Muscle layer of duodenum (tissue), 2 donors: ENCODE data around the gene ANTXR1.

Experiments
- H3K27ac ChIP-seq: one replicate; pipeline ENCODE4 v1.7.0; 2013; ENCODE audit warnings: mild to moderate bottlenecking, low read length
- H3K27me3 ChIP-seq: one replicate; pipeline ENCODE4 v1.7.0; 2013; ENCODE audit warnings: low read depth, mild to moderate bottlenecking, control low read depth, low read length
- H3K36me3 ChIP-seq, 2 donors: one replicate each; pipeline ENCODE4 v1.7.0; 2013; ENCODE audit warnings: low read length in 2 of 2, control low read depth in 1 of 2, mild to moderate bottlenecking in 1 of 2; ENCODE audit not compliant: insufficient read depth in 2 of 2, control insufficient read depth in 1 of 2
- H3K4me1 ChIP-seq, 2 donors: one replicate each; pipeline ENCODE4 v1.7.0; 2013; ENCODE audit warnings: low read length in 2 of 2, mild to moderate bottlenecking in 2 of 2, control low read depth in 1 of 2, moderate library complexity in 1 of 2; ENCODE audit not compliant: insufficient read depth in 2 of 2, control insufficient read depth in 1 of 2
- H3K4me3 ChIP-seq, 2 donors: one replicate each; pipeline ENCODE4 v1.7.0; 2013; ENCODE audit warnings: low read length in 2 of 2, low read depth in 1 of 2, mild to moderate bottlenecking in 1 of 2
- H3K9me3 ChIP-seq, 2 donors: one replicate each; pipeline ENCODE4 v1.7.0; 2013; ENCODE audit warnings: low read length in 2 of 2, control low read depth in 1 of 2, mild to moderate bottlenecking in 1 of 2; ENCODE audit not compliant: control insufficient read depth in 1 of 2
- donor health status: healthy.

Gene ANTXR1

DNA sequence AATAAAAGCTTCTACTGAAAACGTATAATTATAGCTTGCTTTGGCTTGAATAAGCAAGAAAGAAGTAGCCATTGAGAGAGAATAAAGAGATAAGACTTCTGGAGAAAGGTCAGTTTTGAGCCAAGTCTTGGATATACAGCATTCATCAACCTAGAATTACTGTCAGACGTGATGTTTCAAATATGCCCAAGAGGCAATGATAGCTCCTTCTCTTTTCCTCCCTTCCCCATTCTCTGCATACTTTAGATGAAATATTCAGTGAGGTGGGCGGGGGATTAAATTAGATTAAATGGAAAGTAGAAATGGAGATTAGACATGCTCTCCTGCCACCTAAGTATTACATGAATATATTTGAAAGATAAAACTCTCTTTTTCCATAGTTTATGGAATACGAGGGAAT is 8.7 kb downstream of the ANTXR1 start:
- Histone ChIP-seq H3K36me3 (no peaks in the 10 kb centered on the region), H3K27ac (no peak overlapping the region), H3K4me1 (peaks cover 12 to 46% of the 10 kb centered on the region in 2 donors), H3K4me3 (no peak overlapping the region), H3K27me3 (no peaks in the 10 kb centered on the region), H3K9me3 (no peaks in the 10 kb centered on the region)

GRCh38 chr2:69022548-69022947 is 9.6 kb downstream of the ANTXR1 start:
- Histone ChIP-seq H3K27me3 (no peaks in the 10 kb centered on the region), H3K4me3 (no peak overlapping the region), H3K9me3 (no peaks in the 10 kb centered on the region), H3K36me3 (no peaks in the 10 kb centered on the region), H3K4me1 (peaks cover 12 to 39% of the 10 kb centered on the region in 2 donors), H3K27ac (no peak overlapping the region)

GRCh38 chr2:69023236-69023635 is 10.3 kb downstream of the ANTXR1 start:
- H3K9me3 ChIP-seq = no peaks in the 10 kb centered on the region
- no peaks in the 10 kb centered on the region for H3K27me3 ChIP-seq
- no peak overlapping the region for H3K27ac ChIP-seq
- H3K36me3 ChIP-seq = no peaks in the 10 kb centered on the region
- H3K4me3 ChIP-seq = no peak overlapping the region
- peaks cover 12 to 32% of the 10 kb centered on the region in 2 donors for H3K4me1 ChIP-seq

DNA sequence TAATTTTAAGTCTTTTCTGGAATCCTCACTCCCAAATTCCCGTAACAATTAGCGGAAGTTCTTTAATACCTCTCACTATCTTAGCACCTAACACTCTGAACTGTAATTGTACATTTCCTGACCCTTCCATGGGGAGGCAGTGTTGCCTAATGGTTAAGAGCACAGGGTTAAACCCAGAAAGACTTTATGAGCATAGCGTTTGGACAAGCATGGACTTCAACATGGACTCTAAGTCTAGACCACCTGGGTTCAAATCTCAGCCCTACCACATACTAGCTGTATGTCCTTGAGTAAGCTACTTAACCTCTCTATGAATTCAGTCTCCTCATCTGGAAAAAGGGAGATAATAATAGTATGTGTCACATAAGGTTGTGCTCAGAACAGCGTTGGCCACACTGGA is 13.0 kb downstream of the ANTXR1 start:
- Histone ChIP-seq H3K4me1 (peaks cover 11 to 19% of the 10 kb centered on the region in 2 donors), H3K4me3 (no peak overlapping the region), H3K27me3 (no peaks in the 10 kb centered on the region), H3K36me3 (no peaks in the 10 kb centered on the region), H3K9me3 (no peaks in the 10 kb centered on the region), H3K27ac (no peak overlapping the region)

DNA sequence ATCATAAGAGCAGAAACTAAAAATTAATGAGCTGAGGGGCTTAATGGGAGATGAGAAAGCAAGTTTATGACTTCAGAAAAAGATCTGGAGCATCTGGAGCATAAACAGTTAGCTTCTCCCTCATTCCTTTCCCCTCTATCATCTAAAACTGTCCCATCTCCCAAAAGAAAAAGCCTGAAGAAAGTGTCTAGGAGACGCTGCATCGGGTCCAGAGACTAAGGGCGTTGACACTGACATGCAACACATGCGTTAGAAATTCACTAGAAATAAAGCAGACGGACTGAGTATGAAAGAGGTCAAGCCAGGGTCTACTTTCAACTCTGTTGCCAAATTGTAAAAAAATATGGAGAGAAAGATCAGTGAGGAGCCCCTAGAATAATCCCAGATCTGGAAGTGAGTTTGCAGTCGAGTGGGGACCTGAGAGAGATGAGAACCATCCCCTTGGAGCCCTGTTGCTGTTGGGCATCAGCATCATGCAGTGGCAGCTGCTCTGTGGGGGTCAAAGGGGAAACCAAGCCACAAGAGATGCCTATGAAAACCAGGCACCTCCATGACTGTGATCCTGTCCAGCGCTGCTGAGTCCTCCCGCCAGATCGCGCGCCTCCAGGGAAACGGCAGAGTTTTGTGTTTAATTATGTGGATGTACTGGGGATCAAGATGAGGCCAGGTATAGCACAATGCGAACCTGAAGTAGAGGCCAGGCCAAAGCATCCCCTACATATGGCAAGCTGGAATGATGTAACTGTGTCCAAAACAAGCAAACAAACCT is 13.9 kb downstream of the ANTXR1 start:
- H3K4me1 ChIP-seq = peaks cover 5 to 21% of the 10 kb centered on the region in 2 donors
- no peaks in the 10 kb centered on the region for H3K9me3 ChIP-seq
- H3K27me3 ChIP-seq = no peaks in the 10 kb centered on the region
- H3K36me3 ChIP-seq = no peaks in the 10 kb centered on the region
- no peak overlapping the region for H3K27ac ChIP-seq
- H3K4me3 ChIP-seq = no peak overlapping the region

DNA sequence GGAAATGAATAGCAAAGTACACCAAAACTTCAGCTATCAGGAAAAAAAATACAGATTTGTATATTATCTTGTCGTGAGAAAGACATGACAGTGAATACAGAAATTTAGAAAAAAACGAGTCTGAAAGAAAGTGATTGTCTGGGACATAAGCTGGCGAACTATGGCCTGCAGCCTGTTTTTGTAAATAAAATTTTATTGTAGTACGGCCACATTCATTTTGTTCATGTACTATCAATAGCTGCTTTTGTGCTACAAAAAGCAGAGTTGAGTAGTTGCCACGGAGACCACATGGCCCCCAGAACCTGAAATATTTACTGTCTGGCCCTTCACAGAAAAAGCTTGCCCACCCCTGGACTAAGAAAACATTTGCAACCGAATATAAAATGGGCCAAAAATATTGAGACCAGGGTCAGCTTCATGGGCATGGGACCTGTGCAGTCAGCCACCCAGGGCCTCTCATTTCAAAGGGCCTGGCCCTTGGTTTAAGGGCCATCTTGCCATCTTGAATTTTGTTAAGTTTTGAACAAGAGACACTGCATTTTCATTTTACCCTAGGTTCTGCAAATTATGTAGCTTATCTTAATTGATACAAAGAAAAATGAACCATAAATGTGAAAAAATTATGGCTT is 17.9 kb downstream of the ANTXR1 start:
- no peaks in the 10 kb centered on the region for H3K36me3 ChIP-seq
- no peaks in the 10 kb centered on the region for H3K27me3 ChIP-seq
- H3K4me3 ChIP-seq = no peak overlapping the region
- peaks cover 3 to 25% of the 10 kb centered on the region in 2 donors for H3K4me1 ChIP-seq
- no peak overlapping the region for H3K27ac ChIP-seq
- no peaks in the 10 kb centered on the region for H3K9me3 ChIP-seq

GRCh38 chr2:69031466-69031865 is 18.5 kb downstream of the ANTXR1 start:
- Histone ChIP-seq H3K9me3 (no peaks in the 10 kb centered on the region), H3K27me3 (no peaks in the 10 kb centered on the region), H3K4me3 (no peak overlapping the region), H3K4me1 (peaks cover 0 to 20% of the 10 kb centered on the region in 2 donors), H3K27ac (no peak overlapping the region), H3K36me3 (no peaks in the 10 kb centered on the region)

- Histone ChIP-seq H3K4me1 (peaks cover 0 to 20% of the 10 kb centered on the region in 2 donors), H3K27ac (no peak overlapping the region), H3K4me3 (no peak overlapping the region), H3K9me3 (no peaks in the 10 kb centered on the region), H3K36me3 (no peaks in the 10 kb centered on the region), H3K27me3 (no peaks in the 10 kb centered on the region)
These were observed 19.4 kb downstream of the ANTXR1 start for GRCh38 chr2:69032336-69032735.

DNA sequence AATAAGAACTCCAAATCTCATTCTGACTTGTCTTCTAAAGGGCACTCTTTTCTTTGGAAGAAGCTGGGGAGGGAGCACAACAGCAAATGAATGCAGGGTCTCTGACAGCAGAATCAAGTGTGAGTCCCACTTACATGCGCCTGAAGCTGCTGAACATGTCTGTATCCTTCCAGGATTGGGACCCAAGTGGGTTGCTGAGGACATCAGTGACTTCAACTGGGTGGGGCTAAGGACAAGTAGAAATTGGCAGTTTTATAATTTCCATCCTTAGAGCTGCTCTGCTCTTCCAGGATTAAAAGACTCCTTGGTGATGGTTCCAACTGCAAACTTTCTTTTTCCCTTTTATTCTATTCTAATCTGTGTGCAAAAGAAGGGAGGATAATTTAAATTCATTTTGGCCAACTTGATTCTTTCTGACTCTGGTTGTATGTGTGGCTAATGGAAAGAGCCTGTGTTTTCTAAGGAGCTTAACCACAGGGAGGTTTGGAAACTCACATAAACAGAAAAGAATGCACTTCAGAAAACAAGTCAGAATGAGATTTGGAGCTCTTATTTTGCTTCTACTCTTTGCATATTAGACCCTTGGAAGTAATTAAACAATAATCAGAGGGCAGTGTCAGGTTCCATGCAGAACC is 20.6 kb downstream of the ANTXR1 start:
- H3K4me3 ChIP-seq = no peak overlapping the region
- H3K9me3 ChIP-seq = no peaks in the 10 kb centered on the region
- peaks cover 0 to 20% of the 10 kb centered on the region in 2 donors for H3K4me1 ChIP-seq
- no peaks in the 10 kb centered on the region for H3K27me3 ChIP-seq
- no peaks in the 10 kb centered on the region for H3K36me3 ChIP-seq
- no peak overlapping the region for H3K27ac ChIP-seq

GRCh38 chr2:69034122-69034521 is 21.1 kb downstream of the ANTXR1 start:
- H3K27me3 ChIP-seq = no peaks in the 10 kb centered on the region
- H3K9me3 ChIP-seq = no peaks in the 10 kb centered on the region
- H3K36me3 ChIP-seq = no peaks in the 10 kb centered on the region
- H3K4me1 ChIP-seq = peaks cover 0 to 20% of the 10 kb centered on the region in 2 donors
- no peak overlapping the region for H3K27ac ChIP-seq
- no peak overlapping the region for H3K4me3 ChIP-seq

DNA sequence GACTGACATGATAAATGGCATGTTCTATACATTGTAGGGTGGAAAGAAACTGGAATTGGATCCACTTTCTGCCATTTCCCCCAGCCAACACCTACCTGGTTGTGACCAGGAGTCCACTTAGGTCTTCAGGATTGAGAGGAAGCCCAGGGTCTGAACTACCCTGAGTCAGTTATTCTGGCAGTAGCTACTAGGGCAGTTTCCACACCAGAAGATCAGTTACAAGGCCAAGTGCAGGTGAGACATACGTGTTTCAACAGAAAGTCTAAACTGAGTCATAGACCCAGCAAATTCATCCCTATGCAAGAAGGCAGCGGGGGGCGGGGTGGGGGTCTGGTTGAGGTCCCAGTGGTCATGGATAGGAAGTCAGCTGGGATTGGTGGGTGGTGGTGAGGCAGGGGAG is 21.9 kb downstream of the ANTXR1 start:
- peaks cover 0 to 20% of the 10 kb centered on the region in 2 donors for H3K4me1 ChIP-seq

More for the DNA sequence above, 21.9 kb downstream of the ANTXR1 start:
- H3K4me3 ChIP-seq = no peak overlapping the region
- no peaks in the 10 kb centered on the region for H3K9me3 ChIP-seq
- H3K36me3 ChIP-seq = no peaks in the 10 kb centered on the region
- H3K27me3 ChIP-seq = no peaks in the 10 kb centered on the region
- no peak overlapping the region for H3K27ac ChIP-seq
